Choroid plexus epithelial cell (primary cell): ENCODE measurements around the gene MARCO.

Experiments used
- DNase-seq: peaks from one replicate; pipeline ENCODE4 v3.0.0-alpha.2; 2010; ENCODE audit warnings: low read depth
- H3K4me3 ChIP-seq: 2 replicates; pipeline ENCODE4 v1.5.1; 2011; ENCODE audit warnings: low read depth, mild to moderate bottlenecking, control low read depth, low read length, moderate library complexity
- CTCF ChIP-seq: conservative IDR thresholded peaks from 2 replicates; pipeline ENCODE4 v1.5.1; 2011; ENCODE audit warnings: low read depth, mild to moderate bottlenecking, control low read depth, inconsistent platforms, low read length, moderate library complexity

The MARCO gene

DNA sequence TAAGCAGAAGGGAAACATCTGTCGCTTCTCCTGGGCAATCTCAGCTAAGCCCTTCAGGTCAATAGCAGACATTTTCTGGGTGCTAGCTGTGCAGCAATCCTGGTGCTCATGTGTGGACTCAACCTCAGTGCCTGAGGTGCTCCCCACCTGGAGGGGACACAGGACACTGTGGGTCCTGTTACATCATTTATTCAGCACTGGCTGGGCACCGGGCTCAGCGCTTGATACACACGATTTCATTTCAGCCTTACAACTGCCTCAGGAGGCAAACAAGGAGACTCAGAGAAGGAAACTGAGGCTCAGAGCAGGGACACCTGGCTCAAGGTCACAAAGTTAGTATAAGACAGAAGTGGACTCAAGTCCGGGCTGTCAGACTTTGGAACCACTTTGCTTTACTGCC lies 46.7 kb downstream of the MARCO start:
- H3K4me3 ChIP-seq, result no peak overlapping the region
- TF ChIP-seq CTCF, result no peak
- DNase-seq, result no peak

- DNase-seq, result no peak
These were observed 47.5 kb downstream of the MARCO start for GRCh38 chr2:118989481-118989880.

DNA sequence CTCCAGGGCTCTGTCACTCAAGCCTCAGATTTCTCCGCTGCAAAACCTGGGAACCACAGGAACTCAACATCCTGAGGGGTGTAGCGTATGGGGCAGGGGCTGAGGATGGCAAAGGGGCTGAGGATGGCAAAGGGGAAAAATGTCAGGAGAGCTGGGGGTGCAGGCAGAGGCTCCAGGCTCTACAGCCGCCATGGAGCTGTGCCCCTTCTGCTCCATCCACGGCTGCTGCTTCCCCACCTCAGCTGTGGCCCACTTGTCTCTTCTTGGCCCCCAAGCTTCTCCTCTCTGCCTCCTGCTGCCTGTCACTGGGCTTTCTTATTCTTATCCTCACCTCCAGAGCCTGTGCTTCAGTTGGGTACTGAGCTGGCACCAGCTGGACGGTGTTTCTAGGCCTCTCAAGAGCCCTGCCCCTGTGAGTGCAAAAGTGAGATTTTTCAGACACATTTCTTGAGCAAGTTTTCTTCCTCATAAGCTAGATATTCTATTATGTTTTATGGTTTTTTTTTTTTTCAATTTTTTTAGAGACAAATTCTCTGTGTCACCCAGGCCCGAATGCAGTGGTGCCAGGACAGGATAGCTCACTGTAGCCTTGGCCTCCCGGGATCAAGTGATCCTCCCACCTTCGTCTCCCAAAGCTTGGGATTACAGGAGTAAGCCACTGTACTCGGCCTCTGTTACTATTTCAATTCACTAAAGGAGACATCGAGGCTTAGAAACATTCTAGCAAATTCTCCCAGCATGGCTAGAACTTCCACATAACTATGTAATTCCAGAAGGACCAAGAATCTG lies 49.0 kb downstream of the MARCO start:
- DNase-seq, result no peak
- no peak overlapping the region for H3K4me3 ChIP-seq
- no peak for TF ChIP-seq CTCF

More at GRCh38 chr2:118989481-118989880, 47.5 kb downstream of the MARCO start:
- no peak for TF ChIP-seq CTCF
- no peak overlapping the region for H3K4me3 ChIP-seq

- no peak for DNase-seq
- no peak for TF ChIP-seq CTCF
- H3K4me3 ChIP-seq, result no peak overlapping the region
These were observed 49.6 kb downstream of the MARCO start for GRCh38 chr2:118991554-118991953.

GRCh38 chr2:118992740-118993391 lies 50.9 kb downstream of the MARCO start:
- no peak for DNase-seq
- no peak for TF ChIP-seq CTCF
- H3K4me3 ChIP-seq, result no peak overlapping the region

DNA sequence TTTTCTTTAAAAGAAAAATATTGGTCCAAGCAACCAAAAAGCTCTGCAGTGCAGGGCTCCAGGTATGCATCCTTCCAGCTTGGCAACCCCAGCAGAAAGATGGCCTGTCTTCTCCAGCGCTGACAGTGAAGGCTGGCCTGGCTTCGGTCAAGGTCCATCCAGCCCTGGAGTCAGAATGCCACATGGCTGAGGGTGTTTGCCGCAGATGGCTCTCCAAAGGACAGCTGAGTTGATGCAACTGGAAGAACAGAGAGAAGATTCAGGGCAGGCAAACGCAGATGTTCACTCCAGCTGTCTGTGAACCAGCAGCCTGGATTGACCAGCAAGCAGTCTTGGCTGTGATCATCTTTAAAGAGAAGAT lies 51.4 kb downstream of the MARCO start:
- DNase-seq, result no peak
- H3K4me3 ChIP-seq, result no peak overlapping the region
- TF ChIP-seq CTCF, result no peak
